ENCODE measurements around the gene TMEM256.
"Not testable (repeated sequence)": the region's sequence is repeated elsewhere in the genome, so short reads cannot be mapped to it uniquely, and the experiment has no call there.

Gene TMEM256

DNA sequence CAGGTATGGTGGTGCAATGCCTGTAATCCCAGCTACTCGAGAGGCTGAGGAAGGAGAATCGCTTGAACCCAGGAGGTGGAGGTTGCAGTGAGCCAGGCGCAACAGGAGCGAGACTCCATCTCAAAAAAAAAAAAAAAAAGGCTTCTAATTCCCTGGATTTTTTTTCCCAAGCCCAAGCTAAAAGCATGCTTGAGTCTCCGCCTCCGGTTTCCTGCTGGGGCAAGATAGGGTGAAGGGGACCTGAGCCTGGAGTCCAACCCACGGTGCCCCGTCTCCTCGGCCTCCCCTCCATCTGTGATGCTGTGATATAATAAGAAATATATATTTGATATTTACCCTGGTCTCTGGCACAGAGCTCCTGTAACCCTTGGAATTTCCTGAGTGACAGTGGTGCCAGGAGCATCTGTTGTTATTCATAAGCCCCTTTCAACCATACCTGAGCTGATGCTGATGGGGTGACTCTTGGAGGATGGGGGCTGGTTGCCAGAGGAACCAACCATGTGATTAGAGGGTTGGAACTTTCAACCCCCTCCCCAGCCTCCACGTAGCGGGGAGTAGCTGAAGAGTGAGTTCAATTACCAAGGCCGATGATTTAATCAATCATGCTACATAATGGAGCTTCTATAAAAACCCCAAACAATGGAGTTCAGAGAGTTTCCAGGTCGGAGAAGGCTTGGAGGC lies 35.8 kb downstream of the TMEM256 start:
- TF ChIP-seq, protein P1, sequence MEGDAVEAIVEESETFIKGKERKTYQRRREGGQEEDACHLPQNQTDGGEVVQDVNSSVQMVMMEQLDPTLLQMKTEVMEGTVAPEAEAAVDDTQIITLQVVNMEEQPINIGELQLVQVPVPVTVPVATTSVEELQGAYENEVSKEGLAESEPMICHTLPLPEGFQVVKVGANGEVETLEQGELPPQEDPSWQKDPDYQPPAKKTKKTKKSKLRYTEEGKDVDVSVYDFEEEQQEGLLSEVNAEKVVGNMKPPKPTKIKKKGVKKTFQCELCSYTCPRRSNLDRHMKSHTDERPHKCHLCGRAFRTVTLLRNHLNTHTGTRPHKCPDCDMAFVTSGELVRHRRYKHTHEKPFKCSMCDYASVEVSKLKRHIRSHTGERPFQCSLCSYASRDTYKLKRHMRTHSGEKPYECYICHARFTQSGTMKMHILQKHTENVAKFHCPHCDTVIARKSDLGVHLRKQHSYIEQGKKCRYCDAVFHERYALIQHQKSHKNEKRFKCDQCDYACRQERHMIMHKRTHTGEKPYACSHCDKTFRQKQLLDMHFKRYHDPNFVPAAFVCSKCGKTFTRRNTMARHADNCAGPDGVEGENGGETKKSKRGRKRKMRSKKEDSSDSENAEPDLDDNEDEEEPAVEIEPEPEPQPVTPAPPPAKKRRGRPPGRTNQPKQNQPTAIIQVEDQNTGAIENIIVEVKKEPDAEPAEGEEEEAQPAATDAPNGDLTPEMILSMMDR (IDR thresholded peaks at IDR 0.05; ENCODE audit: low read depth, low read length), result no peak
- DNase-seq (ENCODE audit: extremely low read depth, low read depth), result no peak

DNA sequence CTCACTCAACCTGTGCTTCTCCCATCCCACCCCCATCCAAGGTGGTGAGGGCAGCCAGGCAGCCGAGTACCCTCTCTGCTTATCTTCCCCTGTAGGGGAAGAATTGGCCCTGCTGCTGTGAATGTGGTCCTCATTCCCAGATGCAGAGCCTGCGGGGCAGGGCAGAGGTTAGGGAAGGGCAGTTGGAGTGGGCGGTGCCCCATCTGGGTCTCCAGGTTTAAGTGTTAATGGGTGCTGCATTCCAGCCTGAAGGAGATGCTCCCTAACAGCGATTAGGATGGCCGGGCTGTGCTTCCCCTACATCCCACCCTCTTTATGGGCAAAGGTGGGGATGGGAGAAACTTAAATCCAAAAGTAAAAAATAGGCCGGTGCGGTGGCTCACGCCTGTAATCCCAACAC lies 36.8 kb downstream of the TMEM256 start:
- DNase-seq (ENCODE audit: extremely low read depth, low read depth), result no peak
- TF ChIP-seq, protein P1 (IDR thresholded peaks at IDR 0.05; ENCODE audit: low read depth, low read length), result no peak

DNA sequence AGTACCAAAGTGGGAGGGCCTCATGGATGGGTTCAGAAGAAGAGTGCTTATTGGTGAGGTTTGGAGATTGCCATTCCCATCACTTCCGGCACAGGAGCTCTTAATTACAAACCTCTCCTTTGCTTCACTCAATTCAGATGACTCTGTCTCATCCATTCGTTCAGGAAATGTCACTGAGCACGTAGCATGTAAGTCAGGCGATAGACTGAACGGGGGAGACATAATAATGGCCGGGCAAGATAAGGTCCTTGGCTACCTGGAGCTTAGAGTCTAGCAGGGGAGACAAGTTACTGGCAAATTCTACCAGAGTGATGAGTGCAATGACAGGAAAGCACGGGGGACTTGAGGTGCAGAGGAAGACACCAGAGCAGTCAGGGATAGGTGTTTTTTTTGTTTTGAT lies 37.9 kb downstream of the TMEM256 start:
- not testable (repeated sequence) for DNase-seq (ENCODE audit: extremely low read depth, low read depth)

DNA sequence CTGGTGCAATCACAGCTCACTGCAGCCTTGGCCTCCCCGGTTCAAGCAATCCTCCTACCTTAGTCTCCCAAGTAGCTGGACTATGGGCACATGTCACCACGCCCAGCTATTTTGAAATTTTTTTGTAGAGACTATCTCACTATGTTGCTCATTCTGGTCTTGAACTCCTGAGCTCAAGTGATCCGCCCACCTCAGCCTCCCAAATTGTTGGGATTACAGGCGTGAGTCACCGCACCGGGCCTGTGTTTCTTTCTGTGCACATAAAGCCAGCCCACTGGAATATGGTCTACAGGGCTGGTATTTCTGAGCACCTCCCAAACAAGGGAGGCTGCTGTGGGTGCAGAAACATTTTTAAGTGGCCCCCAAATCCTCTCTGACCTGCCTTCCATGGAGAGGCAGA lies 40.6 kb downstream of the TMEM256 start:
- TF ChIP-seq, protein P1 (IDR thresholded peaks at IDR 0.05; ENCODE audit: low read depth, low read length), result no peak
- DNase-seq (ENCODE audit: extremely low read depth, low read depth), result no peak

DNA sequence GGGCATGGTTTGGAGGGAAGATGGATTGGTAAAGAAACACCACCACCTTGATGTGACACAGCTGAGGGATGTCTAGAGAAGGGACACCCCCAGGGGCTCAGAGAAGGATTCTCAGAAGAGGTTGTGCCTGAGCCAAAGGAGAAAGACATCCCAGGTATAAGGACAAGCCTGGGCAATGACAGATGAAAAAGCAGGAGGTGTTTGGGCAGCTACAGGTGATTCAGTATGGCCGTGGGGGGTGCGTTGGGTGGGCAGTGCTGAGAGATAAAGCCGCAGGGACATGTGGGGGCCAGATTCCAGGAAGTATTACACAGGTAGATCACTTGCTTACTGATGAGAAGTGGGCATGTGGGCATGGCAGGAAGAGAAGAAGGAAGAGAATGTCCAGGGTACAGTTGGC lies 42.0 kb downstream of the TMEM256 start:
- TF ChIP-seq, protein P1 (IDR thresholded peaks at IDR 0.05; ENCODE audit: low read depth, low read length), result no peak
- DNase-seq (ENCODE audit: extremely low read depth, low read depth), result no peak

DNA sequence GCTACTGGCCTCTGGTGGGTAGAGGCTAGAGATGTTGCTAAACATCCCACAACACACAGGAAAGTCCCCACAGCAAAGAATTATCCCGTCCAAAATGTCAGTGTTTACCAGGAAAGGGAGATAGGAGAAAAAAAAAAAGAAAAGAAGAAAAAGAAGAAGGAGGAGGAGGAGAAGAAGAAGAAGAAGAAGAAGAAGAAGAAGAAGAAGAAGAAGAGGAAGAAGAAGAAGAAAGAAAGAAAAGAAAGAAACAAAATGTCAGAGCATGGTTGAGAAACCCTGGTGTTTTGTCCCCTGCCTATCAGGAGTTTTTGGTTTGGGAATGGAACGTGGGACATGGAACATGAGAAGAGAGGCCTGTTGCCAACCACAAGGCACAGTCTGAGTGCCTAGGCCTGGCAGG lies 46.5 kb downstream of the TMEM256 start:
- TF ChIP-seq, protein P1 (IDR thresholded peaks at IDR 0.05; ENCODE audit: low read depth, low read length), result no peak
- no peak for DNase-seq (ENCODE audit: extremely low read depth, low read depth)

DNA sequence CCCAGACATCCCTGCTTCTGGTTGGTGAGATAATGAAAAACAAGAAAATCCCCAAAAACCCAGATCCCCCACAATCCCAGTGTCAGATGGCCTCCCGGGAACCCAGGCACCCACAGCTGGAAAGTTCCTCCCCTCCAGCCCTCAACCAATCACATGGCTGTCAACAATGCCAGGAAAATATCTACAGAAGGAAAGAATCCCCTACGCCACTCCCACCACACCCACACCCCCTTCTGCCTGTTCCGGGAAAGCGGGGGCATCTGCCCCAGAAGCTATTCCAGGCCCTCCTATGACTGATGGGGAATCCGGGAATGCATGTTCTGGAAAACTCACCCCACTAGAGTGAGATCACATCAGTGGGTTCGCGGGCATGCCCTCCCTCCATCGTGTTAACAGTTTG lies 47.1 kb downstream of the TMEM256 start:
- TF ChIP-seq, protein P1 (IDR thresholded peaks at IDR 0.05; ENCODE audit: low read depth, low read length), result no peak
- no peak for DNase-seq (ENCODE audit: extremely low read depth, low read depth)

DNA sequence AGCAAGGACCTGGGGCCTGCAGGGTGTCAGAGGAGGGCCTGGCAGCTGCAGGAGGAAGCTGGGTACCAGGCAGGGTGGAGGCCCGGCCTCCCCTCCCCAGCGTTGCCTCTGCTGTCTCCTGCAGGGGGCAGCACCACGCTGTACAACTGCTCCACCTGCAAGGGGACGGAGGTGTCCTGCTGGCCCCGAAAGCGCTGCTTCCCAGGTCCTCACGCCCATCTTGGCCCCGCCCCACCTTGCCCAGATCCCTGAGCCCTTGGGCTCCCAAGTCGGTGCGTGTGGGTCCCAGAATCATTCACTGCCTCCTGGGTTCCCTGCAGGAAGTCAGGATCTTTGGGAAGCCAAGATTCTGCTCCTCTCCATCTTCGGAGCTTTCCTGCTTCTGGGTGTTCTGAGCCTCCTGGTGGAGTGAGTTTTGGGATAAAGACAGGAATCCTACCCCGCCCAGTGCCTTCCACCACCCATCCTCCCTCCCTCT lies 47.8 kb downstream of the TMEM256 start:
- TF ChIP-seq, protein P1 (IDR thresholded peaks at IDR 0.05; ENCODE audit: low read depth, low read length), result peak; percentile 79
- no peak for DNase-seq (ENCODE audit: extremely low read depth, low read depth)

Data from AG09319 (cell line).